ENCODE data around the gene FBXW12.

DNA sequence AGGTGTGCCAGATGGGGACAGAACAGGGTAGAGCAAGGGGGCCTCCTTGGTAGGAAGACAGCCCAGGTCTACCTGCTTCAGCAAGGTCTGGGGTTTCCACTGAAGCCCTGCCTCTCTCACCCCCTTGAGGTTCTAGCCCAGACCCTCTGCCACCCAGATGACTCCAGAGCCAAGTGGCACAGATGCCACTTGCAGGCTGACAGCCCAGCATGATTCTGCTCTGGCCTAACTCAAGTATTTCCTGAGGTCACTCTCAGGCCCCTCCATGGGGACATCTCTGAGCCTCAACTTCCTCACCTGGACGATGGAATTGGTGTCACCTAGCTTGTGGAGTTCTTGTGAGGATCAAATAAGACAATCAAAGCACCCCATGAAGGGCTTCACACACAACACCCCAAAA is 34.0 kb downstream of the FBXW12 start:
- TF ChIP-seq, protein P1, sequence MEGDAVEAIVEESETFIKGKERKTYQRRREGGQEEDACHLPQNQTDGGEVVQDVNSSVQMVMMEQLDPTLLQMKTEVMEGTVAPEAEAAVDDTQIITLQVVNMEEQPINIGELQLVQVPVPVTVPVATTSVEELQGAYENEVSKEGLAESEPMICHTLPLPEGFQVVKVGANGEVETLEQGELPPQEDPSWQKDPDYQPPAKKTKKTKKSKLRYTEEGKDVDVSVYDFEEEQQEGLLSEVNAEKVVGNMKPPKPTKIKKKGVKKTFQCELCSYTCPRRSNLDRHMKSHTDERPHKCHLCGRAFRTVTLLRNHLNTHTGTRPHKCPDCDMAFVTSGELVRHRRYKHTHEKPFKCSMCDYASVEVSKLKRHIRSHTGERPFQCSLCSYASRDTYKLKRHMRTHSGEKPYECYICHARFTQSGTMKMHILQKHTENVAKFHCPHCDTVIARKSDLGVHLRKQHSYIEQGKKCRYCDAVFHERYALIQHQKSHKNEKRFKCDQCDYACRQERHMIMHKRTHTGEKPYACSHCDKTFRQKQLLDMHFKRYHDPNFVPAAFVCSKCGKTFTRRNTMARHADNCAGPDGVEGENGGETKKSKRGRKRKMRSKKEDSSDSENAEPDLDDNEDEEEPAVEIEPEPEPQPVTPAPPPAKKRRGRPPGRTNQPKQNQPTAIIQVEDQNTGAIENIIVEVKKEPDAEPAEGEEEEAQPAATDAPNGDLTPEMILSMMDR (IDR thresholded peaks at IDR 0.05), result no peak
- TF ChIP-seq POLR2A (IDR thresholded peaks at IDR 0.05), result no peak
- TF ChIP-seq EP300 (IDR thresholded peaks at IDR 0.05), result no peak

All from ovary (tissue), 3 donors.